H1 (cell line): Measurements from ENCODE around the gene NUFIP2.

Experiments used
- CEBPB ChIP-seq: IDR thresholded peaks from 2 replicates; pipeline ENCODE4 v1.6.1; 2012; ENCODE audit warnings: low read depth, low read length
- CREB1 ChIP-seq: IDR thresholded peaks from 2 replicates; pipeline ENCODE4 v1.6.1; 2012; ENCODE audit warnings: inconsistent platforms
- CTCF ChIP-seq, 3 experiments: IDR thresholded peaks; 1 replicate in 2 of 3; 2 replicates in 1 of 3; pipeline versions ENCODE4 v1.5.1 to v1.6.1; 2011; ENCODE audit warnings: low read length in 3 of 3, mild to moderate bottlenecking in 3 of 3, inconsistent platforms in 2 of 3, low read depth in 1 of 3, moderate library complexity in 1 of 3; ENCODE audit not compliant: insufficient read depth in 1 of 3; ENCODE audit errors: control extremely low read depth in 1 of 3
- EP300 ChIP-seq, 2 experiments: IDR thresholded peaks; 1 replicate in 1 of 2; 2 replicates in 1 of 2; pipeline ENCODE4 v1.6.1; 2011 to 2012; ENCODE audit warnings: low read depth in 2 of 2, low read length in 2 of 2, mild to moderate bottlenecking in 2 of 2, borderline replicate concordance in 1 of 2, inconsistent platforms in 1 of 2, moderate library complexity in 1 of 2
- FOSL1 ChIP-seq: IDR thresholded peaks from 2 replicates; pipeline ENCODE4 v1.6.1; 2011; ENCODE audit warnings: mild to moderate bottlenecking, low read depth, low read length, moderate library complexity; ENCODE audit not compliant: insufficient read depth
- GABPA ChIP-seq: IDR thresholded peaks from 2 replicates; pipeline ENCODE4 v1.6.1; 2011; ENCODE audit warnings: mild to moderate bottlenecking, low read length, moderate library complexity, borderline replicate concordance; ENCODE audit not compliant: insufficient read depth
- MAFK ChIP-seq: IDR thresholded peaks from 2 replicates; pipeline ENCODE4 v1.6.1; 2012; ENCODE audit warnings: low read depth, mild to moderate bottlenecking, improper control_type of control experiment, low read length
- RFX5 ChIP-seq: IDR thresholded peaks from 2 replicates; pipeline ENCODE4 v1.6.1; 2011; ENCODE audit warnings: low read depth, low read length, improper control_type of control experiment, borderline replicate concordance
- SP1 ChIP-seq: IDR thresholded peaks from 2 replicates; pipeline ENCODE4 v1.6.1; 2011; ENCODE audit warnings: low read depth, low read length
- SP2 ChIP-seq: IDR thresholded peaks from 2 replicates; pipeline ENCODE4 v1.6.1; 2012; ENCODE audit warnings: mild to moderate bottlenecking, low read length, inconsistent platforms
- USF2 ChIP-seq: IDR thresholded peaks from 2 replicates; pipeline ENCODE4 v1.6.1; 2011; ENCODE audit warnings: low read length, improper control_type of control experiment
- YY1 ChIP-seq: IDR thresholded peaks from 2 replicates; pipeline ENCODE4 v1.6.1; 2011; ENCODE audit warnings: low read depth, mild to moderate bottlenecking, low read length

GRCh38 chr17:29256735-29257466 lies 37.0 kb downstream of the NUFIP2 start:
- TF ChIP-seq SP2 (no peak), GABPA (no peak), CTCF (IDR thresholded peaks at IDR 0.05; ENCODE audit: control extremely low read depth in 1 of 3, insufficient read depth in 1 of 3, low read depth in 1 of 3, low read length in 3 of 3) (no peak), EP300 (IDR thresholded peaks at IDR 0.05; ENCODE audit: borderline replicate concordance in 1 of 2, low read depth in 2 of 2, low read length in 2 of 2) (no peak), FOSL1 (no peak), YY1 (no peak), USF2 (no peak), SP1 (no peak), CREB1 (no peak), CEBPB (no peak), RFX5 (no peak), MAFK (no peak)
